WTC11 (cell line): ENCODE data around the gene SEH1L. TPM values are rescaled to one million over a fixed set of nuclear protein-coding genes. Genes with fewer than 3 reads are reported as not detected.

ENCODE experiments used
- ATAC-seq: fragments of 200-7000 bp; cut with Tn5 transposase; 2 replicates; pipeline ENCODE4 v1.10.0; 2021; ENCODE audit warnings: mild to moderate bottlenecking, moderate library complexity
- CTCF ChIA-PET: fragments of 300-600 bp; sonication (Branson Sonifier 250); formaldehyde crosslinking; loops from one replicate; lab custom pipeline; 2021; ENCODE audit warnings: antibody characterized with exemption; lab: Charles Lee
- POLR2A ChIA-PET: fragments of 350-600 bp; sonication (Branson Sonifier 250); formaldehyde crosslinking; loops from one replicate; lab custom pipeline; 2021; ENCODE audit warnings: antibody characterized with exemption; lab: Charles Lee
- DNase-seq: peaks from one replicate; pipeline ENCODE4 v3.0.0; 2021; ENCODE audit warnings: low spot score
- H3K27ac Mint-ChIP-seq: 2 replicates; pipeline ENCODE4 v1.8.0; 2021; ENCODE audit warnings: mixed read lengths
- H3K27me3 Mint-ChIP-seq: 2 replicates; pipeline ENCODE4 v1.8.0; 2021; ENCODE audit warnings: low read depth, mild to moderate bottlenecking, moderate library complexity, mixed read lengths
- H3K36me3 Mint-ChIP-seq: 2 replicates; pipeline ENCODE4 v1.8.0; 2021; ENCODE audit warnings: mixed read lengths
- H3K4me1 Mint-ChIP-seq: 2 replicates; pipeline ENCODE4 v1.8.0; 2022; ENCODE audit warnings: mixed read lengths
- H3K4me3 Mint-ChIP-seq: 2 replicates; pipeline ENCODE4 v1.8.0; 2021; ENCODE audit warnings: mild to moderate bottlenecking, moderate library complexity, mixed read lengths
- H3K9me3 Mint-ChIP-seq: 2 replicates; pipeline ENCODE4 v1.8.0; 2021; ENCODE audit warnings: mixed read lengths
- E2F1 ChIP-seq: sonication (generic); formaldehyde crosslinking; IDR thresholded peaks from 2 replicates; pipeline ENCODE4 v1.8.0; 2022; ENCODE audit warnings: mild to moderate bottlenecking, missing genetic modification reagents
- E2F4 ChIP-seq: sonication (generic); formaldehyde crosslinking; IDR thresholded peaks from 2 replicates; pipeline ENCODE4 v1.8.1; 2022; ENCODE audit warnings: low read depth, mild to moderate bottlenecking, moderate library complexity, missing genetic modification reagents, borderline replicate concordance
- ERG ChIP-seq: fragments of 250-450 bp; sonication (Bioruptor Pico); IDR thresholded peaks from 2 replicates; pipeline ENCODE4 v1.8.0; 2021; ENCODE audit warnings: mild to moderate bottlenecking
- FOXK1 ChIP-seq: sonication (generic); formaldehyde crosslinking; IDR thresholded peaks from 2 replicates; pipeline ENCODE4 v1.8.0; 2022; ENCODE audit warnings: mild to moderate bottlenecking, moderate library complexity, missing genetic modification reagents
- HMGA2 ChIP-seq: fragments of 250-450 bp; sonication (Bioruptor Pico); IDR thresholded peaks from 2 replicates; pipeline ENCODE4 v1.4.0; 2021; ENCODE audit warnings: mild to moderate bottlenecking, moderate library complexity
- NFATC4 ChIP-seq: fragments of 250-450 bp; sonication (Bioruptor Pico); IDR thresholded peaks from 2 replicates; pipeline ENCODE4 v1.9.0; 2021; ENCODE audit warnings: mild to moderate bottlenecking
- NFE2L1 ChIP-seq: sonication (generic); formaldehyde crosslinking; IDR thresholded peaks from 2 replicates; pipeline ENCODE4 v1.8.1; 2023; ENCODE audit warnings: missing genetic modification reagents
- NFYB ChIP-seq: sonication (generic); formaldehyde crosslinking; conservative IDR thresholded peaks from 2 replicates; pipeline ENCODE4 v1.8.0; 2022; ENCODE audit warnings: low read depth, missing genetic modification reagents
- NR1H2 ChIP-seq: sonication (generic); formaldehyde crosslinking; IDR thresholded peaks from 2 replicates; pipeline ENCODE4 v1.9.0; 2021; ENCODE audit warnings: mild to moderate bottlenecking, moderate library complexity, missing genetic modification reagents
- PRDM15 ChIP-seq: sonication (generic); formaldehyde crosslinking; IDR thresholded peaks from 2 replicates; pipeline ENCODE4 v1.8.0; 2022; ENCODE audit warnings: missing genetic modification reagents
- TEAD1 ChIP-seq: sonication (generic); formaldehyde crosslinking; IDR thresholded peaks from 2 replicates; pipeline ENCODE4 v1.8.0; 2022; ENCODE audit warnings: mild to moderate bottlenecking, missing genetic modification reagents
- ZNF219 ChIP-seq: sonication (generic); formaldehyde crosslinking; IDR thresholded peaks from 2 replicates; pipeline ENCODE4 v1.8.0; 2023; ENCODE audit warnings: missing genetic modification reagents, mild to moderate bottlenecking, borderline replicate concordance
- ZNF317 ChIP-seq: sonication (generic); formaldehyde crosslinking; IDR thresholded peaks from 2 replicates; pipeline ENCODE4 v1.8.1; 2023; ENCODE audit warnings: low read depth, mild to moderate bottlenecking, moderate library complexity, missing genetic modification reagents, borderline replicate concordance
- ZNF396 ChIP-seq: fragments of 250-450 bp; sonication (Bioruptor Pico); IDR thresholded peaks from 2 replicates; pipeline ENCODE4 v1.8.0; 2021; ENCODE audit warnings: mild to moderate bottlenecking, moderate library complexity, borderline replicate concordance
- ZNF512 ChIP-seq: sonication (generic); formaldehyde crosslinking; IDR thresholded peaks from 2 replicates; pipeline ENCODE4 v1.8.1; 2022; ENCODE audit warnings: missing genetic modification reagents, borderline replicate concordance
- total RNA-seq: library from RNA; stranded (reverse); gene quantifications from 3 replicates; pipeline ENCODE4 v1.2.3, GENCODE V29; 2021
- TF ChIP-seq, protein P1 (sequence below): sonication (generic); formaldehyde crosslinking; IDR thresholded peaks from 2 replicates; pipeline ENCODE4 v1.8.1; 2023; ENCODE audit warnings: mild to moderate bottlenecking, missing genetic modification reagents, moderate library complexity
- TF ChIP-seq, protein P2 (sequence below): sonication (generic); formaldehyde crosslinking; IDR thresholded peaks from 2 replicates; pipeline ENCODE4 v1.8.0; 2023; ENCODE audit warnings: mild to moderate bottlenecking, missing genetic modification reagents

SEH1L gene
- total RNA-seq, 1 experiment from 2014 or later: 75.5 TPM

DNA sequence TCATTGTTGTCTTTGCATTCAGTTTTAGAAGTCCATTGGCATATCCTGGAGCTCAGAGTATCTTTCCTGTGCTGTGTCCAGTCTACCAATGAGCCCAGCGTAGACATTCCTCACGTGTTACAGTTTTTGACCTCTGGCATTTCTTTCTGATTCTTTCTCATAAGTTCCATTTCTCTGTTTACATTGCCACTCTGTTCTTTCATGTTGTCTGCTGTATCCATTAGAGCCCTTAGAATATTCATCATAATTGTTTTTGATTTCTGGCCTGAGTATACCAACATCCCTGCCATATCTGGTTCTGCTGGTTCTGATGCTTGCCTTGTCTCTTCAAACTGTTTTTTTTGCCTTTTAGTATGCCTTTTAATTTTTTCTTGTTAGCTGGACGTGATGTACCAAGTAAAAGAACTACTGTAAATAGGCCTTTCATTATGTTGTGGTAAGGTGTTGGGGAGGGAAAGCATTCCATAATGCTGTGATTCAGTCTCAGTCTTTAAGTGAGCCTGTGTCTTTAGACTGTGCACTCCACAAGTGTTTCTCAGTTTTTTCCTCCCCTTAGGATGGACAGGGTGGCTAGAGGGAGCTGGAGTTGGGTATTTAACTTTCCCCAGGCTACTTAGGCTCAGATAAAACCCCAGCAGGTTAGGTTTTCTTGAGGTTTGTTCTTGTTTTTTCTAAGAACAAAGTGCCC lies 78.9 kb downstream of the SEH1L start (continued):
- no peak for TF ChIP-seq ZNF512 (CRISPR knock-in tag)
- TF ChIP-seq, protein P1, sequence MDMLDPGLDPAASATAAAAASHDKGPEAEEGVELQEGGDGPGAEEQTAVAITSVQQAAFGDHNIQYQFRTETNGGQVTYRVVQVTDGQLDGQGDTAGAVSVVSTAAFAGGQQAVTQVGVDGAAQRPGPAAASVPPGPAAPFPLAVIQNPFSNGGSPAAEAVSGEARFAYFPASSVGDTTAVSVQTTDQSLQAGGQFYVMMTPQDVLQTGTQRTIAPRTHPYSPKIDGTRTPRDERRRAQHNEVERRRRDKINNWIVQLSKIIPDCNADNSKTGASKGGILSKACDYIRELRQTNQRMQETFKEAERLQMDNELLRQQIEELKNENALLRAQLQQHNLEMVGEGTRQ (CRISPR knock-in tag): no peak
- no peak for TF ChIP-seq NFATC4
- no peak for TF ChIP-seq E2F4 (CRISPR knock-in tag)
- no peak for TF ChIP-seq ZNF317 (CRISPR knock-in tag)
- TF ChIP-seq, protein P2, sequence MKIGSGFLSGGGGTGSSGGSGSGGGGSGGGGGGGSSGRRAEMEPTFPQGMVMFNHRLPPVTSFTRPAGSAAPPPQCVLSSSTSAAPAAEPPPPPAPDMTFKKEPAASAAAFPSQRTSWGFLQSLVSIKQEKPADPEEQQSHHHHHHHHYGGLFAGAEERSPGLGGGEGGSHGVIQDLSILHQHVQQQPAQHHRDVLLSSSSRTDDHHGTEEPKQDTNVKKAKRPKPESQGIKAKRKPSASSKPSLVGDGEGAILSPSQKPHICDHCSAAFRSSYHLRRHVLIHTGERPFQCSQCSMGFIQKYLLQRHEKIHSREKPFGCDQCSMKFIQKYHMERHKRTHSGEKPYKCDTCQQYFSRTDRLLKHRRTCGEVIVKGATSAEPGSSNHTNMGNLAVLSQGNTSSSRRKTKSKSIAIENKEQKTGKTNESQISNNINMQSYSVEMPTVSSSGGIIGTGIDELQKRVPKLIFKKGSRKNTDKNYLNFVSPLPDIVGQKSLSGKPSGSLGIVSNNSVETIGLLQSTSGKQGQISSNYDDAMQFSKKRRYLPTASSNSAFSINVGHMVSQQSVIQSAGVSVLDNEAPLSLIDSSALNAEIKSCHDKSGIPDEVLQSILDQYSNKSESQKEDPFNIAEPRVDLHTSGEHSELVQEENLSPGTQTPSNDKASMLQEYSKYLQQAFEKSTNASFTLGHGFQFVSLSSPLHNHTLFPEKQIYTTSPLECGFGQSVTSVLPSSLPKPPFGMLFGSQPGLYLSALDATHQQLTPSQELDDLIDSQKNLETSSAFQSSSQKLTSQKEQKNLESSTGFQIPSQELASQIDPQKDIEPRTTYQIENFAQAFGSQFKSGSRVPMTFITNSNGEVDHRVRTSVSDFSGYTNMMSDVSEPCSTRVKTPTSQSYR (CRISPR knock-in tag): no peak
- no peak for TF ChIP-seq E2F1 (CRISPR knock-in tag)
- no peak for TF ChIP-seq ZNF396 (CRISPR knock-in tag)
- no peak for TF ChIP-seq ZNF219 (CRISPR knock-in tag)
- no peak for TF ChIP-seq HMGA2 (CRISPR knock-in tag)
- no peak for TF ChIP-seq NFYB
- TF ChIP-seq, all 79 proteins: peak for 0

GRCh38 chr18:13028869-13029268 lies 81.1 kb downstream of the SEH1L start:
- ATAC-seq (no peak), DNase-seq (no peak)
- no peaks in the 10 kb centered on the region for H3K27me3 Mint-ChIP-seq
- H3K27ac Mint-ChIP-seq: no peak overlapping the region
- CTCF ChIA-PET: no interaction called here
- no peaks in the 10 kb centered on the region for H3K9me3 Mint-ChIP-seq
- POLR2A ChIA-PET: no interaction called here
- peaks cover 42% of the 10 kb centered on the region for H3K36me3 Mint-ChIP-seq
- H3K4me1 Mint-ChIP-seq: no peaks in the 10 kb centered on the region
- H3K4me3 Mint-ChIP-seq: no peak overlapping the region
- no peak for TF ChIP-seq FOXK1 (CRISPR knock-in tag)
- no peak for TF ChIP-seq TEAD1 (CRISPR knock-in tag)
- no peak for TF ChIP-seq PRDM15 (CRISPR knock-in tag)
- no peak for TF ChIP-seq ERG (CRISPR knock-in tag)
- TF ChIP-seq ZNF396 (CRISPR knock-in tag): no peak
- no peak for TF ChIP-seq NR1H2 (CRISPR knock-in tag)
- TF ChIP-seq ZNF512 (CRISPR knock-in tag): no peak
- TF ChIP-seq NFE2L1 (CRISPR knock-in tag): no peak
